Superior temporal gyrus (tissue), 1 donor: Measurements from ENCODE around the gene S100A8.
A peak's percentile ranks its signal among the peaks of the same experiment; 100 is the strongest.
"Not testable (repeated sequence)": the region's sequence is repeated elsewhere in the genome, so short reads cannot be mapped to it uniquely, and the experiment has no call there.

Source experiments
- DNase-seq: peaks from one replicate; pipeline ENCODE4 v3.0.0-alpha.2; 2016; ENCODE audit errors: extremely low spot score

S100A8 gene

GRCh38 chr1:153390938-153391710 is at the start of gene S100A8:
Gene S100A8 (minus strand): TSS chr1:153391073. CDS start chr1:153390535, 538 bp downstream.
- DNase-seq, result no peak

GRCh38 chr1:153439273-153439672 is 48.4 kb upstream of the S100A8 start:
- DNase-seq, result no peak

- DNase-seq, result no peak
These were observed 47.7 kb upstream of the S100A8 start for GRCh38 chr1:153438599-153438998.

GRCh38 chr1:153437236-153437635 is 46.4 kb upstream of the S100A8 start:
- no peak for DNase-seq

GRCh38 chr1:153434746-153435455 is 44.0 kb upstream of the S100A8 start:
- DNase-seq, result no peak

GRCh38 chr1:153432874-153433681 is 42.2 kb upstream of the S100A8 start:
- no peak for DNase-seq

- DNase-seq, result no peak
These were observed 41.1 kb upstream of the S100A8 start for GRCh38 chr1:153431928-153432327.

- DNase-seq, result no peak
These were observed 40.6 kb upstream of the S100A8 start for GRCh38 chr1:153431427-153431826.

- DNase-seq, result no peak
These were observed 40.1 kb upstream of the S100A8 start for GRCh38 chr1:153431002-153431401.

- DNase-seq, result no peak
These were observed 39.7 kb upstream of the S100A8 start for GRCh38 chr1:153430561-153430960.

- DNase-seq, result no peak
These were observed 39.3 kb upstream of the S100A8 start for GRCh38 chr1:153430166-153430553.

- DNase-seq, result no peak
These were observed 38.6 kb upstream of the S100A8 start for GRCh38 chr1:153429266-153430165.

- no peak for DNase-seq
These were observed 37.9 kb upstream of the S100A8 start for GRCh38 chr1:153428791-153429190.

- no peak for DNase-seq
These were observed 37.3 kb upstream of the S100A8 start for GRCh38 chr1:153428073-153428638.

- DNase-seq, result no peak
These were observed 35.9 kb upstream of the S100A8 start for GRCh38 chr1:153426809-153427208.

- peak; percentile 75 for DNase-seq
These were observed 31.7 kb upstream of the S100A8 start for GRCh38 chr1:153422450-153423068.

GRCh38 chr1:153420306-153420705 is 29.4 kb upstream of the S100A8 start:
- DNase-seq, result no peak

GRCh38 chr1:153419436-153419793 is 28.5 kb upstream of the S100A8 start:
- not testable (repeated sequence) for DNase-seq

- not testable (repeated sequence) for DNase-seq
These were observed 28.0 kb upstream of the S100A8 start for GRCh38 chr1:153418758-153419435.
